ENCODE results near the gene AQP7.
"Not testable (repeated sequence)": the region's sequence is repeated elsewhere in the genome, so short reads cannot be mapped to it uniquely, and the experiment has no call there.

AQP7 gene

DNA sequence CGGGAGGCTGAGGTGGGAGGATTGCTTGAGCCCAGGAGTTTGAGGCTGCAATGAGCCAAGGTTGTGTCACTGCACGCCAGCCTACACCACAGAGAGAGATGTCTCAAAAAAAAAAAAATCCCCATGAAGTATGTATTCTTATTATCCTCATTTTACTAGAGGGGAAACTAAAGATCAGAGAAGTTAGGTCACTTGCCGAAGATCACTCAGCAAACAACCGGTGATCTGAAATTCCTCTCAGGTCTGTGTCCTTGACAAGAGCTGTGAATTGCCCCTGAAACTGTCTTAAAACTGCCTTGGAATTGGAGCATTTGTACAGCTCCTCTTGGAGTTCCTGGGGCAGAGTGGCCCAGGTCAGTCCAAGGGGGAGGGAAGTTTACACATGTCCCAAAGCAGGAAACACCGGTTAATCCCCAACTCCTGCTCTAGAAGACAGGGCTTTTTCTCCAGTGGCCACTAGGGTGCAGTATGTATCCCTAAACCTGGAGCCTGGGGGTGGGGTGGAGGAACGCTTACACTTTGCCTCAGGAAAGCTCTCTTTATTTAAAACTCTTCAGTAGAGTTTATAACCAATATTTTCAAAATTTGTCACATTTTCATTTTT, 27.6 kb downstream of the AQP7 start:
- peak; percentile 23 to 45 for DNase-seq (ENCODE audit: low read depth in 2 of 2)

DNA sequence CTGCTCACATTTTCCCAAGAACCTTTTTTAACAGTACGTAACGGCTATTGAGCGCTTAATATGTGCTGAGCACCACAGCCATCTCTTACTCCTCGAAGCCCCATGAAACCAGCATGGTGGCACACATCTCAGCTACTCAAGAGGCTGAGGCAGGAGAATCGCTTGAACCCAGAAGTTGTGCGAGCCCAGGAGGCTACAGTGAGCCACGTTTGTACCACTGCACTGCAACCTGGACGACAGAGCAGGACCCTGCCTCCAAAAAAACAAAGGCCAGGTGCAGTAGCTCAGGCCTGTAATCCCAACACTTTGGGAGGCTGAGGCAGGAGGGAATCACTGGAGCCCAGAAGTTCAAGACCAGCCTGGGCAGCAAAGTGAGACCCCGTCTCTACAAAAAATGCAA, 28.2 kb downstream of the AQP7 start:
- no peak for DNase-seq (ENCODE audit: low read depth in 2 of 2)

GRCh38 chr9:33372900-33373299, 29.5 kb downstream of the AQP7 start:
- no peak for DNase-seq (ENCODE audit: low read depth in 2 of 2)

DNA sequence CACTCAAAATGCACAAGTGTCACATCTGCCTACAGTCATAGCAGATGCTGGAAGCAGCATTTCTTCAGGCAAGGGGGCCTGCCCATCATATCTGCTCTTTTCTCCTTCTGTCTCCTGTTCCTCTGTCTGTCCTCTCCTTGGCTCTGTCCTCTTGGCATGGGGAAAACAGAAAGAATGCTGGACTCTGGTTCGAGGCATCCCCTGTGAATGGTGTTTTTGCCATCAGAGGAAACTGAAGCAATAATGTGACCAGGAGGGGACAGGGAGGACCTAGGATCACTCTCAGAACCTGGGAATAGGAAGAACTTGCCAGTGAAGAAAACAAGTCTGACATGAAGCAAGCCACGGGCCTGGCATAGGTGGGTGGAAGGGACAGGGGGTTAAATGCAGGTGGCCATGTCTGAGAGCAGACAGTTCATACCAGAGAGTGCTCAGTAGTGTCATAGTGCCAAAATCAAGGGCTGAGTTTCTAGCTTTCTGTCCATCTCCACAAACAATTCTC, 35.3 kb downstream of the AQP7 start:
- no peak for DNase-seq (ENCODE audit: low read depth in 2 of 2)

GRCh38 chr9:33364814-33365213, 37.6 kb downstream of the AQP7 start:
- DNase-seq (ENCODE audit: low read depth in 2 of 2) = not testable (repeated sequence)

DNA sequence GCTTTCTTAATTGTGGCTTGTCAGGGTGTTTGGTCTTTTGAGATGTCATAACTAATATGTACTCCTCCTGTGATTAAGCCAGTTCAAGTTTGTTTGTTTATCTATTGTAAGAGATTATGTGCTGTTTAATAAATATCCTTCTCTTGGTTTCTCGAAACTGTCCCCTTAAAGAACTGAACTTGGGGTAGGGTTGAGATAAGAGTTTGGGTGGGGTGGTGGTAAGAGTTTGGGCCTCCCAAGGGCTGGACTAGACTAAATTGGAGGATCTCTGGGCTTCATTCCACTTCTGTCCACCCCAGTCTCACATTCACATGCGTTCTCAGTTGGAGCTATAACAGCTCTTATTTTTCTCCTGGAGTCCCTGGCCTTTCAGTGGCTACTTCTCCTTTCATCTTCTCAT, 38.2 kb downstream of the AQP7 start:
- no peak for DNase-seq (ENCODE audit: low read depth in 2 of 2)

DNA sequence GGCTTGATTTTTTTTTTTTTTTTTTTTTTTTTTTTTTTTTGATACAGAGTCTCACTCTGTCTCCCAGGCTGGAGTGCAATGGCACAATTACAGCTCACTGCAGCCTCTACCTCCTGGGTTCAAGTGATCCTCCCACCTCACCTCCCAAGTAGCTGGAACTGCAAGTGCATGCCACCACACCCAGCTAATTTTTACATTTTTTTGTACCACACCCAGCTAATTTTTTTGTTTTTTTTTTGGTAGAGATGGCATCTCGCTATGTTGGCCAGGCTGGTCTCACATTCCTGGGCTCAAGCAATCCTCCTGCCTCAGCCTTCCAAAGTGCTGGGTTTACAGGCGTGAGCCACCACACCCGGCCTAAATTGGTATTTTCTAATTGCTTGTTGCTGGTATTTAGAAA, 43.7 kb downstream of the AQP7 start:
- not testable (repeated sequence) for DNase-seq (ENCODE audit: low read depth in 2 of 2)

GRCh38 chr9:33355933-33356332, 46.4 kb downstream of the AQP7 start:
- DNase-seq (ENCODE audit: low read depth in 2 of 2) = no peak

- no peak for DNase-seq (ENCODE audit: low read depth in 2 of 2)
Measured at GRCh38 chr9:33354651-33355211, 47.6 kb downstream of the AQP7 start.

GRCh38 chr9:33351547-33351946, 50.8 kb downstream of the AQP7 start:
- no peak for DNase-seq (ENCODE audit: low read depth in 2 of 2)

DNA sequence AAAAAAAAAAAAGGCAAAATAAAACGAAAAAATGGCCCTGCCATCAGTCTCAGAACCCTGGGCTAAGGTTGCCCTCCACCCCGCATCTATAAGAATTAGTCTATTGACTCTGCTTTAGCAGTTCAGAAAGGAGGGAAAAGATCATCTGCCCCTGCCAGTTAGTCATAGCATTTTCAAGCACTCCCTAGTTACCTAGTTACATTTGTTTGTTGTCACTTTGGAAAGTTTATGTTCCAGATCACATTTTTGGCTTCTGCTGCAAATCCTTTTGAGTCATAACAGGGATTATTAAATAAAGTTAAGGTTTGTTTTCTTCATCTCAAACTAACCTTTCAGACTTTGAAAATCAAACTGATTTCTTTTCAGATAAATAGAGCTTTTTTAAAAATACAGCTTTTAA, 52.1 kb downstream of the AQP7 start:
- no peak for DNase-seq (ENCODE audit: low read depth in 2 of 2)

DNA sequence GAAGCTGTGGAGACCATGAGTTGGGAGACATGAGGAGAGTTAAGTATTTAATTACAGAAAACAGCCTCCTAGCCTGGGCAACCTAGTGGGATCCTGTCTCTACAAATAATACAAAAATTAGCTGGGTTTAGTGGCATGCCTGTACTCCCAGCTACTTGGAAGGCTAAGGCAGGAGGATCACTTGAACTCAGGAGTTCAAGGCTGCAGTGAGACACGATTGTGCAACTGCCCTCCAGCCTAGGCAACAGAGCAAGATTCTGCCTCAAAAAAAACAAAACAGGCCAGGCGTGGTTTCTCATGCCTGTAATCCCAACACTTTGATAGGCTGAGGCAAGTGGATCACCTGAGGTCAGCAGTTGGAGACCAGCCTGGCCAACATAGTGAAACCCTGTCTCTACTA, 52.6 kb downstream of the AQP7 start:
- DNase-seq (ENCODE audit: low read depth in 2 of 2) = no peak

- DNase-seq (ENCODE audit: low read depth in 2 of 2) = no peak
Measured at GRCh38 chr9:33348998-33349397, 53.4 kb downstream of the AQP7 start.

GRCh38 chr9:33346564-33346963, 55.8 kb downstream of the AQP7 start:
- no peak for DNase-seq (ENCODE audit: low read depth in 2 of 2)

DNA sequence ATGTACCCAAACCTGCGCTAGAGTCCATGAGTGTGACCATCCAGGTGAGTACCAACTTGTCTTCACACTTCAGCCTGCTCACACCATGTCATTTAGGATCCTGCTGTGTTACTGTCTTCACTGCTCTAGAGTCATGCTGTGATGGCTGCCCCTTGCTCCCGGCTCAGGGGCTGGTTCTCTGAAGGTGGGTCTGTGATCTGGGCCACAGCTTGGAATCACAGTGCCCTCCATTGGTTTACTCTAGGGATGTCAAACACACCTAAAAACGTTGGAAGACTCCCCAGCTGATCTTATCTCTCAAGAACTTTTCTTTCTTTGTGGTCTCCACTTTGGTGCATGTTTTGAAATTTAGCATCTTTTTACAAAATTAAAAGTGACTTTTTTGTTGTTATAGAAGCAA, 58.2 kb downstream of the AQP7 start:
- DNase-seq (ENCODE audit: low read depth in 2 of 2) = no peak

DNA sequence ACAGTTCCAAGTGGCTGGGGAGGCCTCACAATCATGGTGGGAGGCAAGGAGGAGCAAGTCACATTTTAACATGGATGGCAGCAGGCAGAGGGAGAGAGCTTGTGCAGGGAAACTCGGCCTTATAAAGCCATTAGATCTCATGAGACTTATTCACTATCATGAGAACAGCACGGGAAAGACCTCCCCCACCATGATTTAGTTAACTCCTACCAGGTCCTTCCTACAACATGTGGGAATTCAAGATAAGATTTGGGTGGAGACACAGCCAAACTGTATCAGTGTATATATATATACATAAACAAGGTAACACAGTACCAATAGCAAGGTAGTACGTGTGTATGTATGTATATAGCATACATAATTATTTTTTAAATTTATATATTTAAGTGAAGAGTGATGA, 61.2 kb downstream of the AQP7 start:
- no peak for DNase-seq (ENCODE audit: low read depth in 2 of 2)

- no peak for DNase-seq (ENCODE audit: low read depth in 2 of 2)
Measured at GRCh38 chr9:33340186-33340585, 62.2 kb downstream of the AQP7 start.

All from stimulated activated CD8-positive, alpha-beta memory T cell treated with anti-CD3 and anti-CD28 coated beads, Interleukin-2, amount 100 ng/mL, for 1 hour (primary cell).